ENCODE measurements around the gene MAML3. TPM values are rescaled to one million over a fixed set of nuclear protein-coding genes. Genes with fewer than 3 reads are reported as not detected.

MAML3 gene
- total RNA-seq, 1 donor from 2014 or later = 13.9 TPM

GRCh38 chr4:139813881-139814280 is 340.1 kb downstream of the MAML3 start:
- no peak for DNase-seq (ENCODE audit: low spot score)

DNA sequence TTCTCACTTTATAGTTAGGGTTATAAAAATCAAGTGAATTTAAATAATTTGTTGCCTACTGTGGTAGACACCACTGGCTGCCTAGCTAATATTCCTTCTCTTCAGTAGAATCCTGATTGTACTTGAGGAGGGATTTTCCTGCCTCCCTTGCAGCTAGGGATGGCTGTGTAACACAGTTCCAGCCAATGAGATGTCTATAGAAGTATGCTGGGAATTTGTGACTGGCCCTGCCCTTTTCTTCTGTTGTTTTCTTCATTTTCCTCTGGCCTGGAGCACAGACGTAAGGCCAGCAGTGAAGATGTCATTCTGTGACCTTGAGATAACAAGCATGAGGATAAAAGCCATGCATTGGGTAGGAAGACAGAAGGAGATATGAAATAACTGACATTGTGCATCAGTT is 343.3 kb downstream of the MAML3 start:
- DNase-seq (ENCODE audit: low spot score) = no peak

DNA sequence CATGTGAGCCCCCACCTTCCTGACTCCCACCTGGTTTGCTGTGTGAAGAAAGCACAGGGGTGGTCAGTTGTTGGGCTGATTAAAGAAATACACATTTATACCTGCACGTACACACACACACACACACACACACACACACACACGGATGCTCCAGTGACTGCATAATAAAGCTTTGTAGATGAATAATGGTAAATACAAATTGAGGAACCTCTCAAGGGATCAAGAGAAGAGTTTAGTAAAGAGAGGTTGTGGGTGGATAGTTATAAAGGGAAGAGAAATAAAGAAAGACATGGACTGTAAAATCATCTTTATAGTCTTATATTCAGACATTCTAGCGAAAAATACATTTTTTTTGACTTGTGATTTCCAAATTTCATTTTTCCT is 344.2 kb downstream of the MAML3 start:
- no peak for DNase-seq (ENCODE audit: low spot score)

DNA sequence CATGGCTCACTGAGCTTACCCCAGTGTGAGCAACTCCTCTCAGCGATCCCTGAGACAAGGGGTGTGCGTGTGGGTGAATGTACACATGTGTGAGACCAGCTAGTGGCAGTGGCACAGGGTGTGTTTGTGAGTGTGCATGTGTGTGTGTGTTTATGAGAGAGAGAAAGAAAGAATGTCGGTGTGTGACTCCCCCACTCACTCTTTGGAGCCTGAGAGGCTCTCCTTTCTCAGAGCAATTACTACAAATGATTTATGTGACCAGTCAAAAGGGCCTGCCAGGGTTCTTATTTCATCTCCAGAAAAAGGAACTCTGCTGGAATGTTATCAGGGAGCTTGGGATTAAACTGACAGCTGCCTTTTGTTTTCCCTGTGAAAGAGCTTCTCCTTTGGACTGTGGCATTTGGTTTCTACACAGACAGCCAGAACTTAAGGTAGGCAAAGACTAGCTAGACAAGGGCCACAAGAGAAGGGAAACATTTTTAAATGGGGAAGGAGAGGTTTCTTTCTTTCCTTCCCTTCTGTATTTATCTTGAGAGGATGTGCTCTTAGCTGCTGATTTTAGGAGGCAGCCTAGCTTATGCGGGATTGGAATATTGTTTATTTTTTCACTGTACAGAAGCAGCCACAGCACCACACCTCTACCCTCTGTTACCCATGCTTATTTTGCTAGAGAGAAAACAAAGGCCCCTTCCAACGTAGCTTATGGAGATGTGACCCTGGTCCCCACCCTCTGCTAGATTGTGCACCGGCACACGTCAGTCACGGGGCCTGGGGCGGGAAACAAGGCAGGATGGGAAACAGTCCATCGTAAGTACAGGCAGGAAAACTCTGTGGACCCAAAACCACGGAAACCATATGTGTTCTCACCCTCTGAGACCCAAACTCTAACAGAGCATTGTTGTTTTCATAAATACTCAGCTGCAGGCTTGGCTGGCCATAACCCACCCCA is 344.9 kb downstream of the MAML3 start:
- DNase-seq (ENCODE audit: low spot score) = no peak

GRCh38 chr4:139808381-139808807 is 345.6 kb downstream of the MAML3 start:
- DNase-seq (ENCODE audit: low spot score) = no peak

GRCh38 chr4:139807483-139807882 is 346.5 kb downstream of the MAML3 start:
- DNase-seq (ENCODE audit: low spot score) = no peak

- no peak for DNase-seq (ENCODE audit: low spot score)
Measured at GRCh38 chr4:139806929-139807328, 347.1 kb downstream of the MAML3 start.

DNA sequence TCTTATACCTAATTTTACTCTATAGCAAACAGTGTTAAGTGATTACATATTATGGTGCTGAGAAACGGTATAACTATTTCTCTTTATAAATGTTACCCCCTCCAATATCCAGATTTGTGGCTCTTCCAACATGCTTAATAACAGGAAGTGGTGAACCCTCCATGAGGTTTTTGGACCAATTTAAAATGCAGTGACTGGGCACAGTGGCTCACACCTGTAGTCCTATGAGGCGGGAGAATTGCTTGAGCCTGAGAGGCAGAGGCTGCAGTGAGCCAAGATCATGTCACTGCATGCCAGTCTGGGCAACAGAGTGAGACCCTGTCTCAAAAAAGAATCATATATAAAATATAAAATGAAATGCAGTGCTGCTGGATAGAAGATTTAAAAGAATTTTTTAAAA is 351.1 kb downstream of the MAML3 start:
- DNase-seq (ENCODE audit: low spot score) = no peak

DNA sequence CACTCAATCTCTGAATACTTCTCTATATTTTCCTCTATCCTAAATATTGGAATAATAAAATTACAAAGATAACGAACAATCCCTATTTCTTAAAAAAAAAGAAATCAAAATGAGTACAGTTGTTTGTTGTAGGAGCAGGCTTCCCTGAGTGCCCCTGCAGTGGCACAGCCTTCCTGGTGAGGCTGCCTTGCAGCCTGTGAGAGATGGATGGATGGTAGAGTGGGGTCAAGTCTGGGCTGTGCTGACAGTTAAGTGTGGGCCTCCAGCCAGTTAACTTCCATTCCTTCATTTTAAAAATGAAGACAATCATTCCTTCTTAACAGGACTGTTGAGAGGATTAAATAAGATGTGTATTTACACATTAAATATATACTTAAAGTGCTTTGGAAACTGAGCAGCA is 351.5 kb downstream of the MAML3 start:
- no peak for DNase-seq (ENCODE audit: low spot score)

- DNase-seq (ENCODE audit: low spot score) = no peak
Measured at GRCh38 chr4:139801895-139802294, 352.1 kb downstream of the MAML3 start.

DNA sequence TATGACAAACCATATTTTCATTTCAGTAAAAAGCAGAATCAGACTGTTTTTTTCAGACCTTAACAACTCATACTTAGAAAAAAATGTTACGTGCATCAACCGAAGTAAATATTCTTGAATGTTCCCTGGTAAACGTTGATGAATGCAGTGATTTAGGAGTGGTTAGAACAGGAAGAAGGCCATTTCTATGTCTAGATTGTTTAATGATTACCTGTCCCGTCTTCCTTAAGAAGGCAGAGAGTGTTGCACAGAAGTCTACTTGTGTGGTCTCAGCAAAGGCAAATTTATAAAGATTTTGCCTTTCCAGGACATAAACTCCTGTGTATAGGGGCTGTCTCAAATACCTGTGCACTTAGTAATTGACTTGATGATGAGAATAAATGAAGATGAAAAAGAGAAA is 353.9 kb downstream of the MAML3 start:
- no peak for DNase-seq (ENCODE audit: low spot score)

- no peak for DNase-seq (ENCODE audit: low spot score)
Measured at GRCh38 chr4:139799615-139800014, 354.4 kb downstream of the MAML3 start.

DNA sequence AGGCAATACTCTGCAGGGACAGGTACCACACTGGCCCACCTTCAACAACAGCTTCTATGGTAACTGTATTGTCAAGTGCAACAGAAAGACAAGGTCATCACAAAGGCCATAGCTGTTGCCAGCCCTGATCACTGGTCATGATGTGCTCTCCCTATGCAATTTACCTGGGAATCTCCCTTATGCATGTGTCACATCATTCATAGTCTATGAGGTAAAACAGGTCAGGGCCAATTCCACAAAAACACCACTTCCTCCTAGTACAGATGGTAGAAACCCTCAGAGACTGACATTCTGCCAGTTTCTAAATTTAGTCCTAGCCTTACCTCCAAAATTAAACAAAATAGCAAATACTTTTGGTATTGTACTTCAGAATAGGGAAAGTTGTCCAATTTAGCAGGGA is 355.5 kb downstream of the MAML3 start:
- no peak for DNase-seq (ENCODE audit: low spot score)

GRCh38 chr4:139797287-139797686 is 356.7 kb downstream of the MAML3 start:
- no peak for DNase-seq (ENCODE audit: low spot score)

DNA sequence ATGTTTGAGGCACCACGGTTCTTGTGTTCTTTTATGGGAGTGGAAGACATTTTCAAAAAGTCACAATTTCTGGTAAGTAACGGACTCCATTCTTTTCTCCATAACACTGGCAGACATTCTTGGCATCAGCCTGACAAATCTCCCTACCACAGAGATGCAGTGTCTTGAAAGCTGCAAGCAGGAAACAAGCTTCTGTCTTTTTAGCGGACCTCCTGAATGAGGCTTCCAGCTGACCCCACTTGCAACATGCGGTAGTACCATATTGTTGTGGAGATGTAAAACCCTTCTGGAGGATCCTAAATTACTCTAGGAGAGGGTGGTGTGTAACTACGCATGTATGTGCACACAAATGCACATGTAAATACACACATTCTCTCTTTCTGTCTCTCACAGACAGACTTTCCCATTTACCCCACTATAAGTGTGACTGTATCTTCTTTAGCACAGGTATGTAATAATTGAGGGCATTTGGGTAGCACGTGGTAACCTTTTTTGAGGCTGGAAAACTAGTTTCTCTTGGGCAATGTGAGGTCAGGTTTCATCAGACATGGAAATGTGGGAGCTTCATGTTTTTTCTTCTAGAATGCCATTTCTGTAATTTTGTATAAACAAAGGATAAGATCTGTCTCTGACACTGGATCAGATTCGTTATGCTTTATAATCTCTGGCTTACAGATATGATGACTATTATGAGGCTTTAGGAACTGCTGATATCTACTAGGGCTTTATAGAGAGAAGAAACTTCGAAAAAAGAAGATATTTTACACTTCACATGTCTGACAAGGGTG is 358.3 kb downstream of the MAML3 start:
- no peak for DNase-seq (ENCODE audit: low spot score)

- no peak for DNase-seq (ENCODE audit: low spot score)
Measured at GRCh38 chr4:139794158-139794954, 359.6 kb downstream of the MAML3 start.

GRCh38 chr4:139791681-139792080 is 362.3 kb downstream of the MAML3 start:
- DNase-seq (ENCODE audit: low spot score) = no peak

GRCh38 chr4:139790291-139790690 is 363.7 kb downstream of the MAML3 start:
- DNase-seq (ENCODE audit: low spot score) = no peak

DNA sequence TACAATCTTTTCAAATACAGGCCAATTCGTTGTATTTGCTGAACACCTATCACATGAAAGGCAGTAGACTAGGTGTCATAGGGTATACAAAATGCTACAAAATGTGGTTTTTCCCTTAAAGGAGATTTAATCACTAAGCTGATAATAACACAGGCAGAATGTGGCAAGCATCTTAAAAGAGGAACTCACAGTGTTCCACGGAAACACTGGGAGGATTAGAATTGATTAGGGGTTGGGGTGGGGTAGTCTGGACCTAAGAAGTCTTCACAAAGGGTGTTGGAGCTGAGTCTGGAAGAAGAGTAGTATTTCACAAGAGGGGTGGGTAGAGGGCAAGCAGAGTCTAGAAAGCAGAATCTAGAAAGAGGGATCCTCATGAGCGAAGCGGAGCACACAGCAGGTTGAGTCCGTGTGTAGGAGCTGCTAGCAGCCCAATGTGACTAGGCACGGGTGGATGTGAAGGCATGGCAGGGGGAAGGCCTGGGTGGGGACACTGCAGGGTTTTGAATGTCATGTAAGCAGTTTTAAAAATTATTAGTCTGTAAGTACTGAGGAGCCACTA is 364.8 kb downstream of the MAML3 start:
- no peak for DNase-seq (ENCODE audit: low spot score)

GRCh38 chr4:139786494-139787354 is 367.3 kb downstream of the MAML3 start:
- DNase-seq (ENCODE audit: low spot score) = peak; percentile 20

DNA sequence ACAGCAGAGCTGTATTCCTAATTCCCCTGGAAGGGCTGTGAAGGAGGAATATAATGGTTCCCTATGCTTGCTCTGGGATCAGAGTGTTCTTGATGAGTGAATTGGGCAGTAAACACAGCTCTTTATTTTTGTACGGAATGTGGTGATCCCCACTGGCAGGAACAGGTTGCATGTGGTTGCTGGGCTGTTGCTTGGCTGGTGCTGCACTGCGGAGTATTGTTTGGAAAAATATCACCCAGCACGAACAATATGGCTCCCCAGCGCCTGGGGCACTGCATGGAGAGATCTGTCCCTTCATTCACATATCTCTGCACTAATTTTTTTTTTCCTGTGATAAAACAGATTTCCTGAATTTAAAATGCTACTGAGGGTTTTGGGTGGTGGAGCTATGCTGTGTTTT is 368.6 kb downstream of the MAML3 start:
- no peak for DNase-seq (ENCODE audit: low spot score)
